Measurements from ENCODE around the gene RP9.

GRCh38 chr7:33152087-33152486, 42.9 kb upstream of the RP9 start:
- TF ChIP-seq CTCF (IDR thresholded peaks at IDR 0.05) = no peak
- no peak for TF ChIP-seq POLR2A (IDR thresholded peaks at IDR 0.05)

All from Peyer's patch (tissue), 4 donors.